Measurements from ENCODE around the gene ZNF440. TPM values are rescaled to one million over a fixed set of nuclear protein-coding genes. Genes with fewer than 3 reads are reported as not detected.

The ZNF440 gene
- total RNA-seq, 1 donor from 2014 or later, result 1.1 TPM

GRCh38 chr19:11780431-11781020 lies 33.5 kb upstream of the ZNF440 start:
- no peak for DNase-seq (ENCODE audit: low spot score in 2 of 2)
- H3K36me3 ChIP-seq, result peaks cover 49 to 88% of the 10 kb centered on the region in 2 donors
- no peaks in the 10 kb centered on the region for H3K27me3 ChIP-seq
- intact Hi-C loops (cut with DNase I), result no loop called here
- H3K9me3 ChIP-seq, result peaks cover 96 to 100% of the 10 kb centered on the region in 2 donors
- no peak overlapping the region for H3K4me3 ChIP-seq
- TF ChIP-seq CTCF (IDR thresholded peaks at IDR 0.05), result no peak
- no peaks in the 10 kb centered on the region for H3K4me1 ChIP-seq
- H3K27ac ChIP-seq, result no peak overlapping the region

GRCh38 chr19:11781295-11782057 lies 32.6 kb upstream of the ZNF440 start:
- Histone ChIP-seq H3K9me3 (peaks cover 96 to 100% of the 10 kb centered on the region in 2 donors), H3K27ac (no peak overlapping the region), H3K4me3 (peak overlapping the region in 1 of 2 donors; percentile 7), H3K36me3 (peaks cover 49 to 81% of the 10 kb centered on the region in 2 donors), H3K27me3 (no peaks in the 10 kb centered on the region), H3K4me1 (no peaks in the 10 kb centered on the region)
- intact Hi-C loops (cut with DNase I), result no loop called here
- no peak for DNase-seq (ENCODE audit: low spot score in 2 of 2)
- no peak for TF ChIP-seq CTCF (IDR thresholded peaks at IDR 0.05)

GRCh38 chr19:11783767-11784166 lies 30.3 kb upstream of the ZNF440 start:
- intact Hi-C loops (cut with DNase I), result no loop called here
- Histone ChIP-seq H3K4me3 (no peak overlapping the region), H3K4me1 (no peaks in the 10 kb centered on the region), H3K36me3 (peaks cover 27 to 59% of the 10 kb centered on the region in 2 donors), H3K9me3 (peaks cover 95 to 100% of the 10 kb centered on the region in 2 donors), H3K27me3 (no peaks in the 10 kb centered on the region), H3K27ac (no peak overlapping the region)
- TF ChIP-seq CTCF (IDR thresholded peaks at IDR 0.05), result no peak
- DNase-seq (ENCODE audit: low spot score in 2 of 2), result no peak

- no peak overlapping the region for H3K27ac ChIP-seq
- intact Hi-C loops (cut with DNase I), result no loop called here
- H3K4me1 ChIP-seq, result no peaks in the 10 kb centered on the region
- peaks cover 95 to 100% of the 10 kb centered on the region in 2 donors for H3K9me3 ChIP-seq
- H3K36me3 ChIP-seq, result peaks cover 21 to 53% of the 10 kb centered on the region in 2 donors
- H3K4me3 ChIP-seq, result no peak overlapping the region
- no peak for DNase-seq (ENCODE audit: low spot score in 2 of 2)
- no peaks in the 10 kb centered on the region for H3K27me3 ChIP-seq
- no peak for TF ChIP-seq CTCF (IDR thresholded peaks at IDR 0.05)
These were observed 29.7 kb upstream of the ZNF440 start for GRCh38 chr19:11784356-11784755.

- H3K4me3 ChIP-seq, result no peak overlapping the region
- DNase-seq (ENCODE audit: low spot score in 2 of 2), result no peak
- no peaks in the 10 kb centered on the region for H3K27me3 ChIP-seq
- H3K36me3 ChIP-seq, result peaks cover 0 to 21% of the 10 kb centered on the region in 2 donors
- no peak for TF ChIP-seq CTCF (IDR thresholded peaks at IDR 0.05)
- H3K9me3 ChIP-seq, result peaks cover 81 to 98% of the 10 kb centered on the region in 2 donors
- H3K27ac ChIP-seq, result no peak overlapping the region
- no peaks in the 10 kb centered on the region for H3K4me1 ChIP-seq
- intact Hi-C loops (cut with DNase I), result no loop called here
These were observed 26.5 kb upstream of the ZNF440 start for GRCh38 chr19:11787536-11787935.

Data from ascending aorta (tissue), 2 donors.